ENCODE measurements around the gene TMEM135.

Gene TMEM135

GRCh38 chr11:87301785-87302540 lies 264.2 kb downstream of the TMEM135 start:
- no peak for DNase-seq (ENCODE audit: low spot score)
- no peak for TF ChIP-seq CTCF (IDR thresholded peaks at IDR 0.05; ENCODE audit: extremely low read depth, missing control alignments)

- no peak for DNase-seq (ENCODE audit: low spot score)
- TF ChIP-seq CTCF (IDR thresholded peaks at IDR 0.05; ENCODE audit: extremely low read depth, missing control alignments), result no peak
These were observed 266.7 kb downstream of the TMEM135 start for GRCh38 chr11:87304412-87304811.

GRCh38 chr11:87306262-87306851 lies 268.6 kb downstream of the TMEM135 start:
- no peak for DNase-seq (ENCODE audit: low spot score)
- TF ChIP-seq CTCF (IDR thresholded peaks at IDR 0.05; ENCODE audit: extremely low read depth, missing control alignments), result no peak

GRCh38 chr11:87307101-87307500 lies 269.4 kb downstream of the TMEM135 start:
- DNase-seq (ENCODE audit: low spot score), result no peak
- no peak for TF ChIP-seq CTCF (IDR thresholded peaks at IDR 0.05; ENCODE audit: extremely low read depth, missing control alignments)

- DNase-seq (ENCODE audit: low spot score), result no peak
- no peak for TF ChIP-seq CTCF (IDR thresholded peaks at IDR 0.05; ENCODE audit: extremely low read depth, missing control alignments)
These were observed 277.5 kb downstream of the TMEM135 start for GRCh38 chr11:87315229-87315628.

GRCh38 chr11:87316491-87316890 lies 278.8 kb downstream of the TMEM135 start:
- no peak for DNase-seq (ENCODE audit: low spot score)
- TF ChIP-seq CTCF (IDR thresholded peaks at IDR 0.05; ENCODE audit: extremely low read depth, missing control alignments), result no peak

GRCh38 chr11:87317441-87317840 lies 279.7 kb downstream of the TMEM135 start:
- no peak for TF ChIP-seq CTCF (IDR thresholded peaks at IDR 0.05; ENCODE audit: extremely low read depth, missing control alignments)
- DNase-seq (ENCODE audit: low spot score), result no peak
